Activated T-cell treated with anti-CD3 and anti-CD28 coated beads, Interleukin-2, amount 50 U/mL, for 24 hours (primary cell): ENCODE measurements around the gene ITGA3.
"Not testable (repeated sequence)": the region's sequence is repeated elsewhere in the genome, so short reads cannot be mapped to it uniquely, and the experiment has no call there.

Experiments used
- DNase-seq: peaks from one replicate; pipeline ENCODE4 v3.0.0-alpha.2; 2020
- H3K27ac Mint-ChIP-seq: 2 replicates; pipeline ENCODE4 v1.8.0; 2020; ENCODE audit warnings: mild to moderate bottlenecking, mixed read lengths
- H3K27me3 Mint-ChIP-seq: 2 replicates; pipeline ENCODE4 v1.8.0; 2020; ENCODE audit warnings: mixed read lengths
- H3K36me3 Mint-ChIP-seq: 2 replicates; pipeline ENCODE4 v1.8.0; 2020; ENCODE audit warnings: low read depth, mixed read lengths
- H3K4me1 Mint-ChIP-seq: 2 replicates; pipeline ENCODE4 v1.8.0; 2020; ENCODE audit warnings: low read depth, mixed read lengths
- H3K4me3 Mint-ChIP-seq: 2 replicates; pipeline ENCODE4 v1.8.0; 2020; ENCODE audit warnings: mild to moderate bottlenecking, moderate library complexity, mixed read lengths
- H3K9me3 Mint-ChIP-seq: 2 replicates; pipeline ENCODE4 v1.8.0; 2020; ENCODE audit warnings: mixed read lengths

ITGA3 gene

GRCh38 chr17:50052822-50053653 lies 2.9 kb upstream of the ITGA3 start:
- Mint-ChIP-seq H3K4me1 (peaks cover 53% of the 10 kb centered on the region), H3K36me3 (peaks cover 3% of the 10 kb centered on the region), H3K27me3 (peaks cover 7% of the 10 kb centered on the region), H3K4me3 (no peak overlapping the region), H3K27ac (no peak overlapping the region), H3K9me3 (no peaks in the 10 kb centered on the region)
- DNase-seq: no peak

- H3K36me3 Mint-ChIP-seq: peaks cover 3% of the 10 kb centered on the region
- no peaks in the 10 kb centered on the region for H3K9me3 Mint-ChIP-seq
- peaks cover 53% of the 10 kb centered on the region for H3K4me1 Mint-ChIP-seq
- peaks cover 7% of the 10 kb centered on the region for H3K27me3 Mint-ChIP-seq
- no peak overlapping the region for H3K4me3 Mint-ChIP-seq
- DNase-seq: no peak
- H3K27ac Mint-ChIP-seq: no peak overlapping the region
Measured at GRCh38 chr17:50053654-50053960, 2.3 kb upstream of the ITGA3 start.

- Mint-ChIP-seq H3K9me3 (no peaks in the 10 kb centered on the region), H3K4me3 (peak overlapping the region; percentile 85), H3K27me3 (peaks cover 7% of the 10 kb centered on the region), H3K4me1 (peaks cover 48% of the 10 kb centered on the region), H3K27ac (no peak overlapping the region), H3K36me3 (peaks cover 3% of the 10 kb centered on the region)
- peak; percentile 39 for DNase-seq
Measured at GRCh38 chr17:50055055-50055425, 870 bp upstream of the ITGA3 start.

- Mint-ChIP-seq H3K4me3 (peak overlapping the region; percentile 85), H3K36me3 (peaks cover 3% of the 10 kb centered on the region), H3K9me3 (no peaks in the 10 kb centered on the region), H3K27me3 (peaks cover 7% of the 10 kb centered on the region), H3K4me1 (peaks cover 36% of the 10 kb centered on the region), H3K27ac (peak overlapping the region; percentile 67)
- DNase-seq: peak; percentile 79
Measured at GRCh38 chr17:50056217-50056960, 479 bp downstream of the ITGA3 start.

GRCh38 chr17:50056961-50057330 lies 1.0 kb downstream of the ITGA3 start:
- H3K36me3 Mint-ChIP-seq: peaks cover 3% of the 10 kb centered on the region
- H3K9me3 Mint-ChIP-seq: no peaks in the 10 kb centered on the region
- H3K4me3 Mint-ChIP-seq: peak overlapping the region; percentile 85
- peaks cover 7% of the 10 kb centered on the region for H3K27me3 Mint-ChIP-seq
- peaks cover 30% of the 10 kb centered on the region for H3K4me1 Mint-ChIP-seq
- peak; percentile 36 for DNase-seq
- H3K27ac Mint-ChIP-seq: no peak overlapping the region

- Mint-ChIP-seq H3K27me3 (peaks cover 7% of the 10 kb centered on the region), H3K4me3 (peak overlapping the region; percentile 85), H3K27ac (no peak overlapping the region), H3K4me1 (peaks cover 26% of the 10 kb centered on the region), H3K9me3 (no peaks in the 10 kb centered on the region), H3K36me3 (peaks cover 3% of the 10 kb centered on the region)
- DNase-seq: no peak
Measured at GRCh38 chr17:50057521-50057991, 1.6 kb downstream of the ITGA3 start.

GRCh38 chr17:50058296-50058953 lies 2.5 kb downstream of the ITGA3 start:
- H3K9me3 Mint-ChIP-seq: no peaks in the 10 kb centered on the region
- peaks cover 23% of the 10 kb centered on the region for H3K4me1 Mint-ChIP-seq
- H3K4me3 Mint-ChIP-seq: no peak overlapping the region
- DNase-seq: no peak
- H3K27ac Mint-ChIP-seq: no peak overlapping the region
- peaks cover 3% of the 10 kb centered on the region for H3K36me3 Mint-ChIP-seq
- H3K27me3 Mint-ChIP-seq: peaks cover 5% of the 10 kb centered on the region

- peak overlapping the region; percentile 15 for H3K27ac Mint-ChIP-seq
- peaks cover 3% of the 10 kb centered on the region for H3K36me3 Mint-ChIP-seq
- peaks cover 23% of the 10 kb centered on the region for H3K4me1 Mint-ChIP-seq
- peaks cover 5% of the 10 kb centered on the region for H3K27me3 Mint-ChIP-seq
- no peak overlapping the region for H3K4me3 Mint-ChIP-seq
- no peak for DNase-seq
- no peaks in the 10 kb centered on the region for H3K9me3 Mint-ChIP-seq
Measured at GRCh38 chr17:50059256-50059655, 3.3 kb downstream of the ITGA3 start.

- H3K9me3 Mint-ChIP-seq: no peaks in the 10 kb centered on the region
- H3K27me3 Mint-ChIP-seq: peaks cover 5% of the 10 kb centered on the region
- DNase-seq: no peak
- no peak overlapping the region for H3K27ac Mint-ChIP-seq
- peaks cover 23% of the 10 kb centered on the region for H3K4me1 Mint-ChIP-seq
- H3K36me3 Mint-ChIP-seq: peaks cover 3% of the 10 kb centered on the region
- no peak overlapping the region for H3K4me3 Mint-ChIP-seq
Measured at GRCh38 chr17:50059759-50060273, 3.9 kb downstream of the ITGA3 start.

GRCh38 chr17:50060951-50061712 lies 5.2 kb downstream of the ITGA3 start:
- Mint-ChIP-seq H3K27ac (no peak overlapping the region), H3K27me3 (no peaks in the 10 kb centered on the region), H3K36me3 (peaks cover 3% of the 10 kb centered on the region), H3K4me1 (peaks cover 14% of the 10 kb centered on the region), H3K4me3 (no peak overlapping the region), H3K9me3 (no peaks in the 10 kb centered on the region)
- DNase-seq: no peak

- not testable (repeated sequence) for DNase-seq, H3K27me3 Mint-ChIP-seq, H3K4me3 Mint-ChIP-seq, H3K27ac Mint-ChIP-seq, H3K9me3 Mint-ChIP-seq, H3K36me3 Mint-ChIP-seq
- H3K4me1 Mint-ChIP-seq: peaks cover 11% of the 10 kb centered on the region
Measured at GRCh38 chr17:50061713-50062045, 5.8 kb downstream of the ITGA3 start.

GRCh38 chr17:50062293-50063243 lies 6.7 kb downstream of the ITGA3 start:
- Mint-ChIP-seq H3K27me3 (no peaks in the 10 kb centered on the region), H3K9me3 (no peaks in the 10 kb centered on the region)
- DNase-seq: no peak

GRCh38 chr17:50063561-50064252 lies 7.8 kb downstream of the ITGA3 start:
- no peak for DNase-seq
- H3K27ac Mint-ChIP-seq: no peak overlapping the region
- H3K36me3 Mint-ChIP-seq: no peaks in the 10 kb centered on the region
- H3K27me3 Mint-ChIP-seq: no peaks in the 10 kb centered on the region
- no peaks in the 10 kb centered on the region for H3K4me1 Mint-ChIP-seq
- H3K4me3 Mint-ChIP-seq: no peak overlapping the region
- H3K9me3 Mint-ChIP-seq: no peaks in the 10 kb centered on the region

More at GRCh38 chr17:50062293-50063243, 6.7 kb downstream of the ITGA3 start:
- no peak overlapping the region for H3K27ac Mint-ChIP-seq
- H3K4me3 Mint-ChIP-seq: no peak overlapping the region
- H3K36me3 Mint-ChIP-seq: no peaks in the 10 kb centered on the region
- peaks cover 4% of the 10 kb centered on the region for H3K4me1 Mint-ChIP-seq
